ENCODE measurements around the gene RADIL. TPM values are rescaled to one million over a fixed set of nuclear protein-coding genes. Genes with fewer than 3 reads are reported as not detected.
"Not testable (repeated sequence)": the region's sequence is repeated elsewhere in the genome, so short reads cannot be mapped to it uniquely, and the experiment has no call there.

The RADIL gene
- total RNA-seq, 4 donors from 2014 or later, result 0.80 to 6.2 (median 1.7) TPM

- Histone ChIP-seq H3K4me1 (no peaks in the 10 kb centered on the region), H3K4me3 (no peak overlapping the region), H3K9me3 (no peaks in the 10 kb centered on the region), H3K27me3 (no peaks in the 10 kb centered on the region), H3K36me3 (no peaks in the 10 kb centered on the region), H3K27ac (no peak overlapping the region)
- no peak for DNase-seq
- no peak for TF ChIP-seq CTCF (IDR thresholded peaks at IDR 0.05)
- no peak for TF ChIP-seq POLR2A (IDR thresholded peaks at IDR 0.05)
- TF ChIP-seq POLR2AphosphoS5 (IDR thresholded peaks at IDR 0.05), result no peak
- no peak for TF ChIP-seq EP300 (IDR thresholded peaks at IDR 0.05; ENCODE audit: low read depth)
- WGBS, 2 donors (ENCODE audit: low coverage in 1 of 2), result 90 to 100% methylated on average over 1 to 8 of the region's 8 CpGs
- in situ Hi-C loops (cut with MboI; ENCODE audit: low pct_ligation_motif_present in 1 of 4, low pct_unique_long_range_greater_than_20kb in 1 of 4, low sequenced_read_pairs in 3 of 4) (no loop called here), intact Hi-C loops (cut with DNase I; ENCODE audit: low total_unique reads) (no loop called here)
Measured at GRCh38 chr7:4893929-4894475, 10.5 kb upstream of the RADIL start.

DNA sequence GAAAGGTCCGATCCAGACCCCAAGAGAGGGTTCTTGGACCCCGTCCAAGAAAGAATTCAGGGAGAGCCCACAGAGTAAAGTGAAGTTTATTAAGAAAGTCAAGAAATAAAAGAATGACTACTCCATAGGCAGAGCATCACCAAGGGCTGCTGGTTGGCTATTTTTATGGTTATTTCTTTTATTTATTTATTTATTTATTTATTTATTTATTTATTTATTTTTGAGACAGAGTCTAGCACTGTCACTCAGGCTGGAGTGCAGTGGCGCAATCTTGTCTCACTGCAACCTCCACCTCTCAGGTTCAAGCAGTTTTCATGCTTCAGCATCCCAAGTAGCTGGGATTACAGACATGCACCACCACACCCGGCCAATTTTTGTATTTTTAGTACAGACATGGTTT is 9.7 kb upstream of the RADIL start:
- H3K4me3 ChIP-seq; H3K36me3 ChIP-seq; H3K4me1 ChIP-seq; DNase-seq; H3K27me3 ChIP-seq; intact Hi-C loops (cut with DNase I; ENCODE audit: low total_unique reads); H3K27ac ChIP-seq; H3K9me3 ChIP-seq; in situ Hi-C loops (cut with MboI; ENCODE audit: low pct_ligation_motif_present in 1 of 4, low pct_unique_long_range_greater_than_20kb in 1 of 4, low sequenced_read_pairs in 3 of 4): not testable (repeated sequence)
- 83 to 92% methylated on average over 2 to 4 of the region's 4 CpGs for WGBS, 2 donors (ENCODE audit: low coverage in 1 of 2)

DNA sequence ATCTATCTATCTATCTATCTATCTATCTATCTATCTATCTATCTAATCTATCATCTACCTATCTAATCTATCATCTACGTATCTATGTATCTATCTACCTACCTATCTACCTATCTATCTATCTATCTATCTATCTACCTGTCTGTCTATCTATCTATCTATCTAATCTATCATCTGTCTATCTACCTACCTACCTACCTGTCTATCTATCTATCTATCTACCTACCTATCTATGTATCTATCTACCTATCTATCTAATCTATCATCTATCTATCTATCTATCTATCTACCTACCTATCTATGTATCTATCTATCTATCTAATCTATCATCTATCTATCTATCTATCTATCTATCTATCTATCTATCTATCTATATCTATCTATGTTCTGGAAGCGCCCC is 8.0 kb upstream of the RADIL start:
- H3K36me3 ChIP-seq; H3K4me1 ChIP-seq; H3K27ac ChIP-seq; intact Hi-C loops (cut with DNase I; ENCODE audit: low total_unique reads); in situ Hi-C loops (cut with MboI; ENCODE audit: low pct_ligation_motif_present in 1 of 4, low pct_unique_long_range_greater_than_20kb in 1 of 4, low sequenced_read_pairs in 3 of 4); H3K27me3 ChIP-seq; DNase-seq; H3K9me3 ChIP-seq; H3K4me3 ChIP-seq: not testable (repeated sequence)
- WGBS, 2 donors (ENCODE audit: low coverage in 1 of 2), result 50 to 88% methylated on average over 2 of the region's 2 CpGs

DNA sequence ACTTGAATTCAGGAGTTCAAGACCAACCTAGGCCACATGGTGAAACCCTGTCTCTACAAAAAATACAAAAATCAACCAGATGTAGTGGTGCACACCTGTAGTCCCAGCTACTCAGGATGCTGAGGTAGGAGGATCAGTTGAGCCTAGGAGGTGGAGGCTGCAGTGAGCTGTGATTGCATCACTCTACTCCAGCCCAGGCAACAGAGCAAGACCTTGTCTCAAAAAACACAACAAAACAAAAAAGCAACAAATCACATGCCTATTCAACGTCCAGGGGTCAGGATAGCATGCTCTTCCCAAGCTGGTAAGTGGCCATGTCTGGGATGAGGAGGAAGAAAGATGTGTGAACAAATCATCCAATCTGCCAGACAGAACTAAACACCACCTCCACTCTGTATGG is 6.2 kb upstream of the RADIL start:
- intact Hi-C loops (cut with DNase I; ENCODE audit: low total_unique reads), result loop anchor here (5.0 kb wide), 1 partner anchor 67 kb away; no protein-coding TSS in a partner anchor
- no peaks in the 10 kb centered on the region for H3K27me3 ChIP-seq
- 40% methylated on average over 1 of the region's 1 CpG; no CpG with 5 or more reads in 1 of the 2 donors for WGBS, 2 donors (ENCODE audit: low coverage in 1 of 2)
- H3K36me3 ChIP-seq, result no peaks in the 10 kb centered on the region
- H3K4me3 ChIP-seq, result no peak overlapping the region
- H3K27ac ChIP-seq, result no peak overlapping the region
- in situ Hi-C loops (cut with MboI; ENCODE audit: low pct_ligation_motif_present in 1 of 4, low pct_unique_long_range_greater_than_20kb in 1 of 4, low sequenced_read_pairs in 3 of 4), result no loop called here
- no peaks in the 10 kb centered on the region for H3K4me1 ChIP-seq
- no peak for DNase-seq
- TF ChIP-seq EP300 (IDR thresholded peaks at IDR 0.05; ENCODE audit: low read depth) (no peak), CTCF (IDR thresholded peaks at IDR 0.05) (no peak)
- no peaks in the 10 kb centered on the region for H3K9me3 ChIP-seq

DNA sequence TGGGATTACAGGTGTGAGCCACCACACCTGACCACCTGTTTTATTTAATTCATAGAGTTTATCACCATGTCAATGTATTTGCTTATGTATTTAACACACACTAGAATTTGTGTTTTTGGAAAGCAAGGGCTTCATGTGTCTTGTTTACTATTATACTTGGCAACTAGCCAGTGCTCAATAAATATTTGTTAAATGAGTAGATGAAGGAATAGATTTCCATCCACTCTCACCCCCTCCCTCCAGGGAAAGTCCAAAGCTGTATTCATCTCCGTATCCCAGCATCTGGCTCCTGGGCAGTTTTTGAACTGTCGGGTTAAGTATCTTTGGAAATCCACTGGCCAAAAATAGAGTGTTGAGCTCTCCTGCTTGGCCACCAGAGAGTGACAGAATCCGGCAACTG is 4.6 kb upstream of the RADIL start:
- no peaks in the 10 kb centered on the region for H3K36me3 ChIP-seq
- no peak overlapping the region for H3K4me3 ChIP-seq
- H3K4me1 ChIP-seq, result peaks cover 0 to 5% (median under 1%) of the 10 kb centered on the region in 4 donors
- intact Hi-C loops (cut with DNase I; ENCODE audit: low total_unique reads), result loop anchor here (5.0 kb wide), 1 partner anchor 66 kb away; no protein-coding TSS in a partner anchor
- H3K9me3 ChIP-seq, result no peaks in the 10 kb centered on the region
- no peak for DNase-seq
- no peak overlapping the region for H3K27ac ChIP-seq
- H3K27me3 ChIP-seq, result peaks cover 12% of the 10 kb centered on the region
- WGBS, 2 donors (ENCODE audit: low coverage in 1 of 2), result 57% methylated on average over 3 of the region's 3 CpGs; no CpG with 5 or more reads in 1 of the 2 donors
- in situ Hi-C loops (cut with MboI; ENCODE audit: low pct_ligation_motif_present in 1 of 4, low pct_unique_long_range_greater_than_20kb in 1 of 4, low sequenced_read_pairs in 3 of 4), result no loop called here
- no peak for TF ChIP-seq CTCF (IDR thresholded peaks at IDR 0.05)
- no peak for TF ChIP-seq EP300 (IDR thresholded peaks at IDR 0.05; ENCODE audit: low read depth)
- no peak for TF ChIP-seq POLR2A (IDR thresholded peaks at IDR 0.05)
- TF ChIP-seq POLR2AphosphoS5 (IDR thresholded peaks at IDR 0.05), result no peak
